T-helper 1 cell treated with Interleukin-12 subunit alpha and Interleukin-12 subunit beta and Interleukin-4 antibody, amounts not matched to agents 30 ng/mL and 1 ng/mL, for 36 hours (primary cell): ENCODE results near the gene NRP2. TPM values are rescaled to one million over a fixed set of nuclear protein-coding genes. Genes with fewer than 3 reads are reported as not detected.

Experiments used
- intact Hi-C: fragments of 100-400 bp; cut with micrococcal nuclease; formaldehyde crosslinking; loops from one replicate; pipeline ENCODE4 v1.15.1; 2024
- total RNA-seq: library from RNA; stranded (reverse); gene quantifications from 2 replicates; pipeline ENCODE4 v1.2.3, GENCODE V29; 2022

Gene NRP2
- total RNA-seq, 1 donor from 2014 or later = 11.4 TPM

DNA sequence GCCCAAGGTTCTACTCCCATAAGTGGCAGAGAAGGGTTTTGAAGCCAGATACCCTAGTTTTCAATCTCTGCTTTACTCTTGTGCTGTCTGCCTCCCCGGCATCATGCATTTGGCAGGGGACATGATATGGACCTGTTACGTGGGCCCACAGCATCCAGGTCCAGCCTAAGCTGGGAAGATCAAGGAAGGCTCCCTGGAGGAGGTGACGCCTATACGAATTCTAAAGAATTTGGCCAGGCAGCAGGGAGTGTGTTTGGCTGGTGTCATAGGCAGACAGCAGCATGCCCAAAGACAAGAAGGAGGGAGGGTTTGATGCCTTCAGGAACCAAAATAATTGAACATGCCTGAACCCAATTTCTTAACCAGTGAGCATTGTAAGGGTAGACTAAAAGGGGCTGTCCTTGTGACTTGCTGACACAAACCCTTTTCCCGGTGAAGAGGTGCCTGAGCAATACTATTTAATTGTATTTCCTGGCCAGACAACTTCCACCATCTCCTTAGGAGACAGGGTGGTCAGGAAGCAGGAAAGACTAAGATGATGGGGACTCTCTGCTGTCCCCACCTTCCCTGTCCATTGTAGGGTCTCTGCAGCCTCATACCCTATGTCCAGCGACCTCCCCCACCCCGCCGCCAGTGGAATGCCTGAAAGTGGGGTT lies 21.3 kb downstream of the NRP2 start:
- intact Hi-C loops = no loop called here

DNA sequence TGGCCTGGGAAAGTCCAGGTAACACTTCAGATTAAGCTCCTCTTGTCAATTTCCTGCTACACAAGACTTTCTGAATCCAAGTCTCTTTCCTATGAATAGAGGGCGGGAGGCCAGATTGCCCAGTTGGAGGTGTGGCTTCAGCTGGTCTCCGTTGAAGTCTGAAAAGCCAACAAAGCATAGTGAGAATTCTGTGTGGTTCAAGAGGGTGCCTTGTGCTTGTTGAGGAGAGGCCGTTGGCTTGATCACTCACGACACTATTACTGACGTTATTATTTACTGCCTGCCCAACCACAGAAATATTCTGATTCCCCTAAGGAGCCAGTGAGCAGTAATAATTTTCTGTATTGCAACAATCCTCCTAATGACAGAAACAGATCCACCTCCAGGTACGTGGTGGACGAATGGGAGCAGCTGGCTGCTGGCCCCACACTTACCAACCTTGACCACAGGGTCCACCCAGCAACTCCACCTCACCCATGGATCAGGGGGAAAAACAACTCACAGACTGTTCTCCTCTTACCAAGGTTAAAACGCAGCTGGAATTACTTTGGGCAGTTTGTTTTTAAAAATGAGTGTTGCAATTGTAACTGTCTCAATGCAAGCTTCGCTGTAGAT lies 21.9 kb downstream of the NRP2 start:
- intact Hi-C loops = no loop called here

DNA sequence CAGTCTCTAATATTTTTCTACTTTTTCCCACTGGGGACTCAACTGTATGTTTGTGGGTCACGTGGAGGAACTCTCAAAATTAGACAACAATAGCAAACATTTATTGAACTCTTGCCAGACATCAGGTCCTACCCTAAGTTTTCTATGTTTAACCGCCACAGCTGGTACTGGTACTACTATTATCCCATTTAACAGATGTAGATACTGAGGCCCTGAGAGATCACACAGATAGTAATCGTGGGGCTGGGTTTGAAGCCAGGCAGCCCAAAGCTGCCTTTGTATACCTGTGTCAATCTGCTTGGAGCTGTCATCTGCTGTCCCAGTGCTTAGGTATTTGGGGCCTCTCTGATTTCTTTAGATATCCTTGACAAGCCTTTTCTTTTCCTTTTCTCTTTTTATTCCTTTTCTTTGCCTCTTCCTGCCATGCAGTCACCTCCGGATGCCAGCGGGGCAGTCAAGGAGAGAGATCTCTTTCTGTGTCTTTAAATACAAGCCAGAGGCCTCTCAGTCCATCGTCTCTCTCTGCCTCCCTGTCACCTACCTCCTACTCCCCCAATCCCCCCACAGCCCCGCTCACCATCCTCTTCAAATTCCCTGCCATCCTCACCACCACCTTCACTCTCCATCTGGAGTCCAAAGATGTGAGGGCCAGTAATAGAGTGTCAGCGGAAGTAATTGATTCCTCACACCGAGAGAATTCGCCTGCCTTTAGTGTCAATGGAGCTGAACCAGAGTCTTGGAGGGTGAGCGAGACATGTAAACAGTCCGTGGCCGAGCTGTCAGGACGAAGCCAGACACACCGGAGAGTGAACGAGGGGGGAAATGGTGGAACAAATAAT lies 23.4 kb downstream of the NRP2 start:
- intact Hi-C loops = loop anchor here (1.0 kb wide), 1 partner anchor 22 kb away; no protein-coding TSS in a partner anchor

DNA sequence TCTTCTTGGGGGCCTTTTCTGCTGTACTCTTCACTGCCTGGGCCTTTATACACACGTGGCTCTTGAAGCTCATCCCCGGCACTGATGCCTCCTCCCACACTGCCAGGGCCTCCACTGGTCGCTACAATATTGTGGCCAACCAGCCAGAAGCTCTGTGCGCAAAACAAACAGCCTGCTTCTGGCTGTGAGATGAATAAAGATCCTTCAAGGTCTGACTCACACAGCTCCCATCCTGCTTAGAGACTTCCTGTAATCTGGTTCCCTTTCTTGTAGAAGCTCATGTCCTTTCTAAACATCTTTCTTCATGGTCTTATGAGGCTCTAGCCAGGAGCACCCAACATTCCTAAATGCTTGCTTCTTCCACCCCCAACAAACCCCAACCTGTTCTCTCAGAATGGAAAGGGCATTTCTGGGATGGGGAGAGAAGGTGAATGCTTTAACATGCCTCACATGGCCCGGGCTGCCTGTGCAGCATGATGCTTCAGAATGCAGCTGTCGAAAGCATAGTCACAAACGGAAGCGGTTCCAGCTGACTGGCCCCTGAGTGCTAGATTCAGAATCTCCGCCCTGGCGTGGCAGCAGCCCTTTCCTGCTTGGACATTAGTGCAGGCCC lies 24.6 kb downstream of the NRP2 start:
- intact Hi-C loops = loop anchor here (1.0 kb wide), 2 partner anchors 24 to 379 kb away; partner anchors contain the start of gene INO80D

DNA sequence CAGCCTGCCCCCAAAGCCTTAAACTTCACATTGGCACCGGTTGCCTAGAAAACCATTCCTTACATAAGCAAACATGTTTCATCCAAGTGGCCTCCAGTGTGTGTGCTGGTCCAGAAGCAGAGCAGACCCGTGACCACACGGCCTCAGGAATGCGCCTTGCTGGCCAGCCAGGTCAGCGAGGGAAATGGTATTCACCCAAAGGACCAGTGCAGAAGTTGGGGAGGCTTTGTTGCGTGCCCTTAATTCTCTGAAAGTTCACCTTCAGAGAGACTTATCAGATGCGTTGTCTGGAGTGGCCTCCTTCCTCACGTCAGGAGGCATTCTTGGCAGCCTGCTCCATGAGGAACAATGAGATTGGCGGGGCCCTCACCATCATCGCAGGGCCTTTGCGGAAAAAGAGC lies 25.9 kb downstream of the NRP2 start:
- intact Hi-C loops = no loop called here

DNA sequence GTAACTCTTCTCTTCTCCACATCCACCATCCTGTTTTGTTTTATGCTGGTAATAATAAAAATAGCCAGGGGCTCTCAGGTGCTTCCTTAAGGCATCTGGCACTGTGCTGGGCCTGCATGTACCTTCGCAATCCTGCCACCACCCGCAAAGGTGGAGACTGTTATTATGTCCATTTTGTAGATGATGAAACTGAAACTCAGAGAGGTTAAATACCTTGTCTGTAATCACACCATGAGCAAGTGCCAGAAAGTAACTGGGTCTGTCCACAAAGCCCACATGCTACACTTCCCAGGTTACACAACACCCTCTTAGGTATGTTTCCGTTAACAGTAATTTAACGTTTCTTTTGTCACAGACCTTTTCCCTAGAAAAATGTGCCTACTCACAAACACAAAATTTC lies 27.0 kb downstream of the NRP2 start:
- intact Hi-C loops = no loop called here

DNA sequence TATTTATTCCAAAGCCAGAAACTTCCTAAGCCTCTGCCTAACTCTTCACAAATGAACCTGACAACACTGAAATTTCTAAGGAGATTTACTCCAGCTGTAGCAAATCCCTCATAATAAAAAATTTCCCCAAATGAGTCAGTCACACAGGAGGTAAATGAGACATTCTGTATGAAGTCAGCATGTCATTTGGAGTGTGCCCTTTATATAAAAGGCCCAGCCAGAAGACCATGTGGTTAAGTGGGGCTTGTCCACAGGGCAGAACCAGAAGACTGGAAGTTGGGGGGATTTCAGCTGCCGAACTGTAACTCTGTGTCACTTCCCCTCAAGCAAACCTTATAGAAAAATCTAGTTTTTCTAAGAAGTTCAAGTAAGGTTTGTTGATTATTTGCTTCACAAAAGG lies 30.2 kb downstream of the NRP2 start:
- intact Hi-C loops = no loop called here

DNA sequence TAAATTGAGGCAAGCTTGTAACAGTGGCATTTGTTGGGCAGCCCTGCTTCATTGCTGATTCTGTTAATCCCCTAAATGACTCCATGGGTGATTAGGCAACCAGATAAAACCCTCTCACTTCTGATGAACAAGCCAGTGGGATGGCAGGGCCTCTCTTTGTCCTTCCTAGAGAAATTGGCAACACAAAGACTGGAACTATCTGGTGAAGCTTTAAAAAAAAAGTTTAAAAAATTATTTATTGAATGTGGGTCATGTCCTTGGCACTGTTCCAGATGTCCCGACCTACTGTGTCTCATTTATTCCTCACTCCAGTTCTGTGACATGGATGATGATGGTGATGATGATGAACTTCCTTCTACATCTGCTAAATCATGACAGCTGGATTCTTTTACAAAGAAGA lies 30.8 kb downstream of the NRP2 start:
- intact Hi-C loops = no loop called here

DNA sequence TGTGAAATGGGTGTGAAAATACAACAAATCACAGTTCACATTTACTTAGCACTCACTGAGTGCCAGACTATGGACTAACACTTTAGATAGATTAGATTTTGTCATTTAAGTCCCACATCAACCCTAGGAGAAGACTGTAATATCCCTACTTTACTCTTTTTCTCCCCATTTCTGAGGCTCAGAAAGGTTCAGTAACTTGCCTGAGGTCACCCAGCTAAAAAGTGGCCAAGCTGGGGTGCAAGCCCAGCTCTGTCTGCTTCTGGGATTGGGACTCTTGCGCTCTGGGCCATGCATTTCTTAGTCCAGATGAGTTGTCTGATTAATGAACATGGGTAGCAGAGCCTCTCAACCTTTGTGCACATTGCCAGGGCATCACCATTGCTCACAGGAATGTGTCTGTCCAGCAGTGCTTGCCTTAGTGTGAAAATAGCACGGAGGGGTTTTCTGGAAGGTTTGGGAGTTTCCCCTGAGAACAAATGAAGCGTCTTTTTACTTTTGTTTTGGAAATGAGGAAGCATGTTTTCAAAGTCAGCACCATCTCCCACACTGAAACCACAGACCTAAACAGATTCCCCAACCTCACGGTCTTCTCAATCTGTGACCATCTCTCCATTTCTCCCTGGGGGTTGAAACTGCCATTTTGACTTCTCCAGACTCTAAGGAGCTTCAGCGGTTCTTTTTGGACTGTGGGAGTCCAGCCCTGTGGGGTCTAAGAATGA lies 31.9 kb downstream of the NRP2 start:
- intact Hi-C loops = no loop called here

DNA sequence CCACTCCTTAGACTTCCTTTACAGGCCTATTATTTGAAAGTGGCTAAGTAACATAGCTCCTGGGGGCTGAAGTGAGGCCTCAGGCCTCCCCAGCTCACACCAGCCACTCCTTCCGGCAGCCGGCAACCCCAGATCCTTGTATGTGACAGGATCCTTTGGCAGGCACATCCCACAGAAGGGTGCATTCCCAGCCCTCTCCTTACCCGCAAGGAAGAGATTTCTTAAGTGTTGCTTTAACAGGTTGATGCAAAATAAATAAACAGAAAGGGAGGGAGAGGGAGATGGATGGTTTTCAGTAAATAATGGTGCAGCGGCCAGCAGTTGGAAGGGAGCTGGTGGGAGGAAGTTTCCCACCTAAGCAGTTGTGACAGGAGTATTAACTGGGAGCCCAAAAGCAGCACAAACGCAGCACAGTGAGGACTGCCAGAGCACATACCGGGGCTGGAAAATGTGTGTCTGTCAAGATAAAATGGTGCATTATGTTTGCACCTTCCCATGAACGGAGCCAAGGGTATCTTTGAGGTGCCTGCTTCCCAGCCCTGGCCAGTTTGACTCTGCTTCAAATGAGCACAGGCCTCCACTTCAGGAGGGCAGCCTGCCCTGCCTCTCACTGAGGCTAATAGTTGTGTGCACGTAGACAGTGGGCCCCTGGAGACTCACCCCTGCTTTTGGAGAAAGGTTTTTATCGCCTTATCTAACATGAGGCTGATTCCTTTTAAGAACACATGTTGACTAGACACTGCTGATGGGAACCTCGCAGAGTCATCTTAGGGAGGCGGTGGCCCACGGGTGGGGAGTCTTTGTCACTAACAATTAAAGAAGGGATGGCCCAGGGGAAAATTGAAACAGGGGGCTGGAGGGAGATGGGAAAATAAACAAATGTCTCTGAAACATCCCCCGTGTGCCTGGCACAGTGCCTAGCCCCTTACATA lies 32.8 kb downstream of the NRP2 start:
- intact Hi-C loops = no loop called here

DNA sequence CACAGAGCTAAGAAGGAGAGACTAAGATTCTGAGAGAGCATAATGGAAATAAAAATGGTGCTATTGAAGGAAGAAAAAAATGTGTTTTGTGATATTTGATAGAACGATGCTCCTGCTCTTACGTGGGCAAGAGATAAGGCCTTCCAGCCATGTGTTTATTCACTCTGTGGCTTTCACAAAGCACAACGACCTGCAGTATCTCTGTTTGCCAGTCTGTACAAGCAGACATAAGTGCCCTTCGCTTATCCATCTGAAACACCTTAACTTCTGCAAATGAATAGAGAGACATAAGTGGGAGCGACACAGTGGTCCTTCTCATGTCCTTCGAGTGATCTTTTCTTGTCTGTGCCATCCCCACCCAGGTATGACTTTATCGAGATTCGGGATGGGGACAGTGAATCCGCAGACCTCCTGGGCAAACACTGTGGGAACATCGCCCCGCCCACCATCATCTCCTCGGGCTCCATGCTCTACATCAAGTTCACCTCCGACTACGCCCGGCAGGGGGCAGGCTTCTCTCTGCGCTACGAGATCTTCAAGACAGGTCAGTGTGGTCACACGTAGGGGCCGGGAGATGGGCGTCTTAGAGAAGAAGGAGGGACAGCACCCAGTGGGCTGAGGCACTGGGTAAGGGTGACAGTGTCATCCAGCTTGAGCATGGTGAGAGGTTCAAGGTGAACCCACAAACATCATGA lies 33.7 kb downstream of the NRP2 start:
- intact Hi-C loops = no loop called here

DNA sequence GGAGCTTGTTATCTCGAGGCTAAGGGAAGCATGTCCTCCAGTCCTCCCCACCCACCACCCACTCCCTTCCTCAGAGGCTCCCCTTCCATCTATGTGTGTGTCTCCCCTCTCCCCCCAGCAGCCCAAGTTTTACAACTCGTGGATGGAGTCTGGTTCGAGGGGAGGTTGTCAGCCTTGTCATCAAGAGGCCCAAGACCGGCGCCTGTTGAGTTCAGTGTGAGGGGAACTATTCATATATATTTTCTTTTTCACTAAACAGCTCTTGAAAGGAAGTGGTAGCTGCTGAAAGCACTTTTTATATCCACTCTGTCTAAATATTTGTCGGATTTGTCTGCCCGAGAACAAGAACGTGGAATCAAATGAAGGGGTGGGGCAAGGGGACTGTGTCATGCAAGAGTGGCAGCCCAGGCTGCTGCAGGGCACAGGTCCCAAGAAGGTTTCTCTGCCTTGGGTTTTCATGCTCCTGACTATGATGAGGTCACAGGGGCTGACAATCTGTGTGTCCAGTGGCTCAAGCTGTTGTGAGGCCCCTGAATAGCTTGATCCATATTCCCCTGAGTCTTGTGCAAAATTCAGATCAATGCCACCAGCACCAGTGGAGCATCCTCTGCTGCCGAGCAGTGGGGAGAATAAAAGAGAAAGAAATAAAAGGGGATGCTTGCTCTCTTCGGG lies 35.0 kb downstream of the NRP2 start:
- intact Hi-C loops = no loop called here

DNA sequence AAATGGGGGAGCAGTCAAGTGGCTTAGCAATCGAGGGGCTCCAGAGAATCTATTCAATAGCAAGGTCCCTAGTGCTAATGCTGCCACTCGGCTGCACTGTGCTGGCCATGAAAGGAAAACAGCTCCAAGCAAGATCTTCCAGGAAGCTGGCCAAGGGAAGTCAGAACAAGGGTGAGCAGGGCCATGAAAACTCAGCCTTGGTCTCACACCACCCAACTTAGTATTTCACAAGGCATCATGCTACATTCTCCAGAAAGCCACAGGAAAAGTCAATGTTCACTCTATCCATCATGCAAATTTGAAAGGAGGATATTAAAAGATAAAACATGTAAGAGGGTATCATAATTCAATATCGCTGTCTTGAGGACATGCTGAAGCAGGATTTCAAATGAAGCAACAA lies 35.7 kb downstream of the NRP2 start:
- intact Hi-C loops = no loop called here

DNA sequence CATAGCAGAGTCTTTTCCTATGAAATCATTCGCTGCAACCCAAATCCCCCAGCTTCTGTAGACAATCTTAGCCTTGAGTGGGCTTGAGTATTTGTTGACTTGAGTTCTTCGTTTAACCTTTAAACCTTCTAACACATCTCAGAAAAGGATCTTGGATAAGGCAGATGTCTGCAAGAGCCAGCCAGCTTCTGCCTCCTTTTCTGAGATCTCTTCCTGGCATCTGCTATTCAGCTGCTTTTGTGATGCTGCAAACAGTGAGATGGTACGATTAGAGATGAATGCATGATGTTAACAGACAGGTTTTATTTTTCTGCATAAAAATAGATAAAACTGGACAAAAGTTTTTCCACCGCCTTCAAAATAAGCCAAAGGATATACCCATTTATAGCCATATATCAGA lies 37.5 kb downstream of the NRP2 start:
- intact Hi-C loops = no loop called here

DNA sequence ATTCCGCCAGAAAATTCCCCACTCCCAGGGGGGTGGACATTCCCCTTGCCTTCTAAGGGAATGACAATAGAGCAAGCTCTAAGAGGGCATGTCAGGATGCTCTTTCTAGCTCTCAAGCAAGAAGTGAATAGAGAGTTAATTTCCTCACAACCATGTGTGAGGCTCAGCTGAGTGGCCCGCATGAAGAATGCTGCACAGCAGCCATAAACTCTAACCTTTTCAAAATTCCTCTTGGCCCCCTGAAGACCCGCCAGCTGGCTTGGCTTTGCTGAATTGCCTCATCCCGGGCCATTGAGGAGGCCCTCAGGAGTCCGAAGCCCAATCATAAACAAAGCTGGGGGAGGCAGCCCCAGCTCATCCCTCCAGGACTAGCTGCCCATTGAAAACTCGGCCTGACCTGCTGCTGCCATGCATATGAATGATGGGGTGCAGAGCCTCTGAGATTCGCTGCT lies 38.2 kb downstream of the NRP2 start:
- intact Hi-C loops = no loop called here

DNA sequence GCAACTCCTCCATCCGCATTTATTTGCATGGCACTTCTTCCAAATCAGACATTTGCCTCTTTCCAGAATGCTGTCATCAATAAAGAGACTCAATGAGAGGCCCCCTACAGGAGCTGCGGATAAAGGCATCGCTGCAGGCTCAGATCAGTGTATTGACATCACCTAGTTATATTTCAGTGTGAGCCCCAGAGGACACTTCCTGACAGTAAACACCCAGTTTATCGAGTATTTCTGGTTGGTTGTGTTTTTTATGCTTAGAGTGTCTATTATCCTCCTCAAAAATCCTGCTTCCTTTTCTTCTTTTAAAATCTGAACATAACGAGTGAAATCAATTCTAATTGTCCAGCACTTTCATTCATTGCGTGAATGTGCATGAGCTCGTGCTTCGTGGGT lies 38.8 kb downstream of the NRP2 start:
- intact Hi-C loops = no loop called here

DNA sequence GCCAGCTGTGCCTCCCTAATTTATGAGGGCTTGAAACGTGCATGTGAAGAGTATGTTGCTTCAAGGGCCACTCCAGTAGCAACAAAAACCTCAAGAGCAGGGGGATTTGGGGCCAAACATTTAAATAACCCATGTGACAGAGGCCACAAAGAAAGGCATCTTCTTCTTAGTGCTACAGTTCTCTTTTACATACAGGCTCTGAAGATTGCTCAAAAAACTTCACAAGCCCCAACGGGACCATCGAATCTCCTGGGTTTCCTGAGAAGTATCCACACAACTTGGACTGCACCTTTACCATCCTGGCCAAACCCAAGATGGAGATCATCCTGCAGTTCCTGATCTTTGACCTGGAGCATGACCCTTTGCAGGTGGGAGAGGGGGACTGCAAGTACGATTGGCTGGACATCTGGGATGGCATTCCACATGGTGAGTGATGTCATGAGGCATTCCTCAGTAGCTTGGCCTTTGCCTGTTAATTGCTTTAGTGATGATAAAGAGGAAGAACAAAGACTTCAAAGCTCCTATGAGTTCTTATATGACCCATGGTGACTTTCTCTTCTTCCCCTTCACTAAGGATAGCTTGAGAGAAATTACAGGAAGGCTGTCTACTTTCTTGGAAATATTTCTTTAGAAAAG lies 40.1 kb downstream of the NRP2 start:
- intact Hi-C loops = no loop called here

DNA sequence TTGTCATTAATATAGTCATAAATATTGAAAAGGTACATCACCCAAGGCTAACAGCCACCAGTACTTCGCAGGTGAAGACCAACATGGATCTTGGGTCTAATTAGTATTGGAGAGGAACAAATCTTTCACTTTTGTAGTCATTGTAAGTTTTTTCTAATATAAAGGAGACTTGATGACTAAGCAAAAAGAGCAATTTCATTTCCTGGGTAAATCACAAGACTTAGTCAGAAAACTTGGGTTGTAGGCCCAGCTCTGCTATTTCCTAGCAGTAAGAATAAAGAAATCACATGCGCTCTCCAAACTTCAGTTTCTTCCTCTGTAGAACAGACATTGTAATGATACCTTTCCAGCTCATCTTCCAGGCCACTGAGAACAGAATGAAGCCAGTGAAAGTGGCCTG lies 40.9 kb downstream of the NRP2 start:
- intact Hi-C loops = no loop called here

DNA sequence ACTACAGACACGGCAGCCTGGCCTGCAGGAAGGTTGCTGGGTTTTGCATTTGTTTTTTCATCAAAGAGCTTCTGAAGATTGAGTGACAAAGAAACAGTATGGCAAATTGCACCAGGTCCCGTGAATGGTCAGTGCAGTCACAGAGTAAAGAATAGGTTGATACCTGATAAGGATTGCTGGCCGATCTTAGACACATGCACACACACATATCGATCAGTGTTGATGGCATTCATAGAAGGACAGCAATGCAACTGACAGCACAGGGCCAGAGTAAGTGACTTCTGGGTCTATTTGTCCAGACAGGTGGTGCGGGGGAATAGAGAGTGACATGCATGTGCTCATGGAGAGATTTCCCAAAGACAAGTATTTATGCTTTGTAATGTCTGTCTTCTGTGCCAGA lies 42.8 kb downstream of the NRP2 start:
- intact Hi-C loops = no loop called here
